Measurements from ENCODE around the gene SRMS. TPM values are rescaled to one million over a fixed set of nuclear protein-coding genes. Genes with fewer than 3 reads are reported as not detected.

The SRMS gene
- total RNA-seq, 1 donor from 2014 or later = not detected

DNA sequence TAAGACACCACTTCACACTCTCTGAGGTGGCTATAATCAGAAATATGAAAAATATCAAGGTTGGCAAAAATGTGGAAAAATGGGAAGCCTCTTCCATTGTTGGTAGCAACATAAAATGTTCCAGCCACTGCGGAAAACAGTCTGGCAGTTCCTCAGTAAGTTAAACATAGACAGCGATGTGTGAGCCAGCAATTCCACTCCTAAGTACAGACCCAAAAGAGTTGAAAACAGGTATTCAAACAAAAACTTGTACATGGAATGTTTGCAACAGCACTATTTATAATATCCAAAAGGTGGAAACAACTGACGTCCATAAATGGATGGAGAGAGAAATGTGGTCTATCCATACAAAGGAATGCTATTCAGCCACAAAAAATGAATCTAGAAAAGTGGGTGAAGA, 34.3 kb downstream of the SRMS start:
- TF ChIP-seq CTCF (IDR thresholded peaks at IDR 0.05) = no peak

GRCh38 chr20:63509088-63509564, 38.4 kb downstream of the SRMS start:
- H3K36me3 ChIP-seq = no peaks in the 10 kb centered on the region
- no peaks in the 10 kb centered on the region for H3K27me3 ChIP-seq
- H3K27ac ChIP-seq = no peak overlapping the region
- no peaks in the 10 kb centered on the region for H3K4me1 ChIP-seq
- no peak overlapping the region for H3K4me3 ChIP-seq
- H3K9me3 ChIP-seq = peaks cover 0 to 11% of the 10 kb centered on the region in 2 donors
- no peak for TF ChIP-seq CTCF (IDR thresholded peaks at IDR 0.05)
- no peak for DNase-seq (ENCODE audit: low spot score in 2 of 2)
- intact Hi-C loops (cut with DNase I) = no loop called here

More for the DNA sequence above, 34.3 kb downstream of the SRMS start:
- intact Hi-C loops (cut with DNase I) = loop anchor here (10.0 kb wide), 1 partner anchor 298 kb away; the partner anchor contains the start of gene YTHDF1
- Histone ChIP-seq H3K9me3 (no peaks in the 10 kb centered on the region), H3K4me3 (no peak overlapping the region), H3K4me1 (no peaks in the 10 kb centered on the region), H3K36me3 (no peaks in the 10 kb centered on the region), H3K27ac (no peak overlapping the region), H3K27me3 (no peaks in the 10 kb centered on the region)
- DNase-seq (ENCODE audit: low spot score in 2 of 2) = no peak

GRCh38 chr20:63508072-63508768, 39.3 kb downstream of the SRMS start:
- Histone ChIP-seq H3K36me3 (no peaks in the 10 kb centered on the region), H3K9me3 (peaks cover 0 to 11% of the 10 kb centered on the region in 2 donors), H3K27me3 (no peaks in the 10 kb centered on the region), H3K27ac (no peak overlapping the region), H3K4me3 (no peak overlapping the region), H3K4me1 (no peaks in the 10 kb centered on the region)
- DNase-seq (ENCODE audit: low spot score in 2 of 2) = no peak
- intact Hi-C loops (cut with DNase I) = no loop called here
- TF ChIP-seq CTCF (IDR thresholded peaks at IDR 0.05) = no peak

- Histone ChIP-seq H3K27me3 (no peaks in the 10 kb centered on the region), H3K4me3 (no peak overlapping the region), H3K27ac (no peak overlapping the region), H3K4me1 (no peaks in the 10 kb centered on the region), H3K9me3 (peaks cover 0 to 11% of the 10 kb centered on the region in 2 donors), H3K36me3 (no peaks in the 10 kb centered on the region)
- TF ChIP-seq CTCF (IDR thresholded peaks at IDR 0.05) = no peak
- intact Hi-C loops (cut with DNase I) = no loop called here
- DNase-seq (ENCODE audit: low spot score in 2 of 2) = no peak
Observed at GRCh38 chr20:63507083-63507743, 40.3 kb downstream of the SRMS start.

GRCh38 chr20:63505723-63506122, 41.8 kb downstream of the SRMS start:
- intact Hi-C loops (cut with DNase I) = no loop called here
- DNase-seq (ENCODE audit: low spot score in 2 of 2) = no peak
- TF ChIP-seq CTCF (IDR thresholded peaks at IDR 0.05) = no peak

More at GRCh38 chr20:63505723-63506122, 41.8 kb downstream of the SRMS start:
- Histone ChIP-seq H3K4me1 (no peaks in the 10 kb centered on the region), H3K27me3 (no peaks in the 10 kb centered on the region), H3K4me3 (no peak overlapping the region), H3K36me3 (no peaks in the 10 kb centered on the region), H3K9me3 (peaks cover 0 to 11% of the 10 kb centered on the region in 2 donors), H3K27ac (no peak overlapping the region)

Measured in ascending aorta (tissue), 2 donors.